ENCODE data around the gene FOXP1. TPM values are rescaled to one million over a fixed set of nuclear protein-coding genes. Genes with fewer than 3 reads are reported as not detected.
A peak's percentile ranks its signal among the peaks of the same experiment; 100 is the strongest.

FOXP1 gene
- total and polyA plus RNA-seq, 2 donors (not counting 1 experiment from before 2014, with no cell fraction given), result 70.3 to 101 TPM

- no peak overlapping the region for H3K27ac ChIP-seq (ENCODE audit: insufficient read depth, low read length)
- H3K9ac ChIP-seq (ENCODE audit: insufficient read depth, low read length), result no peak overlapping the region
- peak overlapping the region; percentile 9 for H3K4me2 ChIP-seq (ENCODE audit: extremely low read depth, insufficient read depth, low read length)
These were observed 526.0 kb downstream of the FOXP1 start for GRCh38 chr3:71057526-71057894.

GRCh38 chr3:71056327-71056726 is 527.2 kb downstream of the FOXP1 start:
- Histone ChIP-seq H4K20me1 (ENCODE audit: control insufficient read depth, extremely low read depth, insufficient read depth, low read length) (no peaks in the 10 kb centered on the region), H3K27ac (ENCODE audit: insufficient read depth, low read length) (peak overlapping the region; percentile 26), H3K4me3 (replicated peaks in 1 of 4; ENCODE audit: control extremely low read depth in 1 of 4, insufficient read depth in 1 of 4, low read depth in 3 of 4, low read length in 4 of 4) (no peak overlapping the region), H2AFZ (ENCODE audit: low read length) (no peak overlapping the region), H3K4me1 (ENCODE audit: control insufficient read depth, extremely low read depth, insufficient read depth, low read length) (peaks cover 24% of the 10 kb centered on the region), H3K9ac (ENCODE audit: insufficient read depth, low read length) (no peak overlapping the region), H3K4me2 (ENCODE audit: extremely low read depth, insufficient read depth, low read length) (peak overlapping the region; percentile 17), H3K36me3 (ENCODE audit: control insufficient read depth, insufficient read depth, low read length) (peaks cover 2% of the 10 kb centered on the region), H3K79me2 (ENCODE audit: control insufficient read depth, insufficient read depth, low read length) (peaks cover 95% of the 10 kb centered on the region), H3K9me3 (ENCODE audit: control insufficient read depth, insufficient read depth, low read depth, low read length) (no peaks in the 10 kb centered on the region), H3K27me3 (ENCODE audit: control insufficient read depth, insufficient read depth, low read length) (no peaks in the 10 kb centered on the region)
- TF ChIP-seq CTCF (conservative IDR thresholded peaks at IDR 0.05 in 1 of 2, IDR thresholded peaks at IDR 0.05 in 1 of 2; ENCODE audit: low read depth in 1 of 2, low read length in 2 of 2) (no peak), EZH2 (IDR thresholded peaks at IDR 0.05; ENCODE audit: low read length, missing control alignments) (no peak)
- DNase-seq (ENCODE audit: low read depth in 2 of 2), result peak; percentile 70 to 86

More at GRCh38 chr3:71057526-71057894, 526.0 kb downstream of the FOXP1 start:
- Histone ChIP-seq H3K27me3 (ENCODE audit: control insufficient read depth, insufficient read depth, low read length) (no peaks in the 10 kb centered on the region), H2AFZ (ENCODE audit: low read length) (no peak overlapping the region), H3K36me3 (ENCODE audit: control insufficient read depth, insufficient read depth, low read length) (peaks cover 2% of the 10 kb centered on the region), H3K9me3 (ENCODE audit: control insufficient read depth, insufficient read depth, low read depth, low read length) (no peaks in the 10 kb centered on the region), H3K4me3 (replicated peaks in 1 of 4; ENCODE audit: control extremely low read depth in 1 of 4, insufficient read depth in 1 of 4, low read depth in 3 of 4, low read length in 4 of 4) (no peak overlapping the region), H3K4me1 (ENCODE audit: control insufficient read depth, extremely low read depth, insufficient read depth, low read length) (peaks cover 15% of the 10 kb centered on the region), H3K79me2 (ENCODE audit: control insufficient read depth, insufficient read depth, low read length) (peaks cover 98% of the 10 kb centered on the region), H4K20me1 (ENCODE audit: control insufficient read depth, extremely low read depth, insufficient read depth, low read length) (no peaks in the 10 kb centered on the region)
- TF ChIP-seq CTCF (conservative IDR thresholded peaks at IDR 0.05 in 1 of 2, IDR thresholded peaks at IDR 0.05 in 1 of 2; ENCODE audit: low read depth in 1 of 2, low read length in 2 of 2) (no peak), EZH2 (IDR thresholded peaks at IDR 0.05; ENCODE audit: low read length, missing control alignments) (no peak)
- no peak for DNase-seq (ENCODE audit: low read depth in 2 of 2)

GRCh38 chr3:71055257-71056001 is 528.1 kb downstream of the FOXP1 start:
- peak; percentile 86 to 87 for DNase-seq (ENCODE audit: low read depth in 2 of 2)
- peaks cover 27% of the 10 kb centered on the region for H3K4me1 ChIP-seq (ENCODE audit: control insufficient read depth, extremely low read depth, insufficient read depth, low read length)
- H2AFZ ChIP-seq (ENCODE audit: low read length), result no peak overlapping the region
- H3K9ac ChIP-seq (ENCODE audit: insufficient read depth, low read length), result no peak overlapping the region
- no peak overlapping the region for H3K27ac ChIP-seq (ENCODE audit: insufficient read depth, low read length)
- no peaks in the 10 kb centered on the region for H3K9me3 ChIP-seq (ENCODE audit: control insufficient read depth, insufficient read depth, low read depth, low read length)
- H4K20me1 ChIP-seq (ENCODE audit: control insufficient read depth, extremely low read depth, insufficient read depth, low read length), result no peaks in the 10 kb centered on the region
- TF ChIP-seq CTCF (conservative IDR thresholded peaks at IDR 0.05 in 1 of 2, IDR thresholded peaks at IDR 0.05 in 1 of 2; ENCODE audit: low read depth in 1 of 2, low read length in 2 of 2) (no peak), EZH2 (IDR thresholded peaks at IDR 0.05; ENCODE audit: low read length, missing control alignments) (no peak)
- no peaks in the 10 kb centered on the region for H3K27me3 ChIP-seq (ENCODE audit: control insufficient read depth, insufficient read depth, low read length)
- H3K36me3 ChIP-seq (ENCODE audit: control insufficient read depth, insufficient read depth, low read length), result peaks cover 2% of the 10 kb centered on the region
- H3K4me2 ChIP-seq (ENCODE audit: extremely low read depth, insufficient read depth, low read length), result peak overlapping the region; percentile 17
- peaks cover 91% of the 10 kb centered on the region for H3K79me2 ChIP-seq (ENCODE audit: control insufficient read depth, insufficient read depth, low read length)
- no peak overlapping the region for H3K4me3 ChIP-seq (replicated peaks in 1 of 4; ENCODE audit: control extremely low read depth in 1 of 4, insufficient read depth in 1 of 4, low read depth in 3 of 4, low read length in 4 of 4)

Data from fibroblast of lung (primary cell).